Esophagus squamous epithelium (tissue), 5 donors: ENCODE results near the gene DOCK11. TPM values are rescaled to one million over a fixed set of nuclear protein-coding genes. Genes with fewer than 3 reads are reported as not detected.

Source experiments
- DNase-seq: peaks from one replicate; lab custom pipeline; 2025; lab: John Stamatoyannopoulos, UW
- H3K27ac ChIP-seq, 4 donors: fragments of 200-600 bp; sonication (generic); one replicate each; pipeline ENCODE4 v1.5.1; 2016 to 2019; ENCODE audit warnings: mild to moderate bottlenecking in 1 of 4
- H3K27me3 ChIP-seq, 4 donors: fragments of 200-600 bp; sonication (generic); 1 replicate in 3 of 4; 2 replicates in 1 of 4; pipeline versions ENCODE4 v1.5.1 to v1.6.0; 2017 to 2021; ENCODE audit warnings: antibody characterized with exemption in 1 of 4
- H3K36me3 ChIP-seq, 3 donors: fragments of 200-600 bp; sonication (generic); one replicate each; pipeline ENCODE4 v1.5.1; 2016 to 2019
- H3K4me1 ChIP-seq, 3 donors: fragments of 200-600 bp; sonication (generic); one replicate each; pipeline ENCODE4 v1.5.1; 2017 to 2019
- H3K4me3 ChIP-seq, 4 donors: fragments of 200-600 bp; sonication (generic); 1 replicate in 3 of 4; 2 replicates in 1 of 4; pipeline ENCODE4 v1.5.1; 2016 to 2019; ENCODE audit warnings: mild to moderate bottlenecking in 2 of 4, moderate library complexity in 1 of 4
- H3K9me3 ChIP-seq, 3 donors: fragments of 200-600 bp; sonication (generic); one replicate each; pipeline ENCODE4 v1.5.1; 2016 to 2019
- POLR2A ChIP-seq, 4 donors: fragments of 450-650 bp; IDR thresholded peaks; one replicate each; pipeline ENCODE4 v1.6.1; 2017; ENCODE audit warnings: antibody characterized with exemption in 4 of 4, mild to moderate bottlenecking in 4 of 4, moderate library complexity in 3 of 4
- WGBS, 2 donors: methylation state at CpG; one replicate each; pipeline ENCODE4 v1.1.5; 2018; 5-methylcytosine and 5-hydroxymethylcytosine counted together
- intact Hi-C: fragments of 100-400 bp; cut with DNase I; formaldehyde crosslinking; loops from one replicate; pipeline ENCODE4 v1.15.0; 2022
- total RNA-seq, 4 donors: library from RNA; depleted of rRNA; stranded (reverse); fragments of >200 nt; gene quantifications; one replicate each; pipeline ENCODE4 v1.1.0, GENCODE V29; 2016
- TF ChIP-seq, protein P1 (sequence below), 6 experiments: fragments of 450-650 bp in 4 of 6; fragments of 200-600 bp in 2 of 6; sonication (generic) in 2 of 6; IDR thresholded peaks; one replicate each; pipeline ENCODE4 v1.5.1; 2016 to 2019; ENCODE audit warnings: antibody characterized with exemption in 6 of 6, mild to moderate bottlenecking in 4 of 6, moderate library complexity in 4 of 6
- donor health status: DM: yes; HTN: yes; CAD: no.

DOCK11 gene
- total RNA-seq, 4 donors from 2014 or later: 1.1 to 16.4 (median 11.0) TPM

- Histone ChIP-seq H3K9me3 (no peaks in the 10 kb centered on the region), H3K27ac (no peak overlapping the region), H3K4me1 (no peaks in the 10 kb centered on the region), H3K4me3 (no peak overlapping the region), H3K27me3 (no peaks in the 10 kb centered on the region), H3K36me3 (peaks cover 0 to 13% (median 0%) of the 10 kb centered on the region in 3 donors)
- intact Hi-C loops: no loop called here
- no peak for TF ChIP-seq POLR2A (IDR thresholded peaks at IDR 0.05)
- TF ChIP-seq, protein P1, sequence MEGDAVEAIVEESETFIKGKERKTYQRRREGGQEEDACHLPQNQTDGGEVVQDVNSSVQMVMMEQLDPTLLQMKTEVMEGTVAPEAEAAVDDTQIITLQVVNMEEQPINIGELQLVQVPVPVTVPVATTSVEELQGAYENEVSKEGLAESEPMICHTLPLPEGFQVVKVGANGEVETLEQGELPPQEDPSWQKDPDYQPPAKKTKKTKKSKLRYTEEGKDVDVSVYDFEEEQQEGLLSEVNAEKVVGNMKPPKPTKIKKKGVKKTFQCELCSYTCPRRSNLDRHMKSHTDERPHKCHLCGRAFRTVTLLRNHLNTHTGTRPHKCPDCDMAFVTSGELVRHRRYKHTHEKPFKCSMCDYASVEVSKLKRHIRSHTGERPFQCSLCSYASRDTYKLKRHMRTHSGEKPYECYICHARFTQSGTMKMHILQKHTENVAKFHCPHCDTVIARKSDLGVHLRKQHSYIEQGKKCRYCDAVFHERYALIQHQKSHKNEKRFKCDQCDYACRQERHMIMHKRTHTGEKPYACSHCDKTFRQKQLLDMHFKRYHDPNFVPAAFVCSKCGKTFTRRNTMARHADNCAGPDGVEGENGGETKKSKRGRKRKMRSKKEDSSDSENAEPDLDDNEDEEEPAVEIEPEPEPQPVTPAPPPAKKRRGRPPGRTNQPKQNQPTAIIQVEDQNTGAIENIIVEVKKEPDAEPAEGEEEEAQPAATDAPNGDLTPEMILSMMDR (IDR thresholded peaks at IDR 0.05): no peak
- no peak for DNase-seq
- 72 to 88% methylated on average over 1 of the region's 1 CpG for WGBS, 2 donors
Measured at GRCh38 chrX:118589227-118589626, 93.6 kb downstream of the DOCK11 start.

DNA sequence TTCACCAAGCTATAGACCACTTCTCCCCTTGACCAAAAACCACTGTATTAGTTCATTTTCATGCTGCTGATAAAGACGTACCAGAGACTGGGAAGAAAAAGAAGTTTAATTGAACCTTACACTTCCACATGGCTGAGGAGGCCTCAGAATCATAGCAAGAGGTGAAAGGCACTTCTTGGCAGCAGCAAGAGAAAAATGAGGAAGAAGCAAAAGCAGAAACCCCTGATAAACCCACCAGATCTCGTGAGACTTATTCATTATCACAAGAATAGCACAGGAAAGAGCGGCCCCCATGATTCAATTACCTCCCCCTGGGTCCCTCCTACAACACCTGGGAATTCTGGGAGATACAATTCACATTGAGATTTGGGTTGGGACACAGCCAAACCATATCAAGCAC lies 97.8 kb downstream of the DOCK11 start:
- TF ChIP-seq POLR2A (IDR thresholded peaks at IDR 0.05): no peak
- TF ChIP-seq, protein P1 (IDR thresholded peaks at IDR 0.05): no peak
- intact Hi-C loops: loop anchor here (10.0 kb wide), 1 partner anchor 129 kb away; no protein-coding TSS in a partner anchor
- no peaks in the 10 kb centered on the region for H3K9me3 ChIP-seq
- peaks cover 0 to 5% (median 0%) of the 10 kb centered on the region in 3 donors for H3K4me1 ChIP-seq
- H3K4me3 ChIP-seq: no peak overlapping the region
- H3K27ac ChIP-seq: no peak overlapping the region
- peaks cover 0 to 13% (median 0%) of the 10 kb centered on the region in 3 donors for H3K36me3 ChIP-seq
- 55 to 86% methylated on average over 2 to 3 of the region's 3 CpGs for WGBS, 2 donors
- no peaks in the 10 kb centered on the region for H3K27me3 ChIP-seq
- no peak for DNase-seq

DNA sequence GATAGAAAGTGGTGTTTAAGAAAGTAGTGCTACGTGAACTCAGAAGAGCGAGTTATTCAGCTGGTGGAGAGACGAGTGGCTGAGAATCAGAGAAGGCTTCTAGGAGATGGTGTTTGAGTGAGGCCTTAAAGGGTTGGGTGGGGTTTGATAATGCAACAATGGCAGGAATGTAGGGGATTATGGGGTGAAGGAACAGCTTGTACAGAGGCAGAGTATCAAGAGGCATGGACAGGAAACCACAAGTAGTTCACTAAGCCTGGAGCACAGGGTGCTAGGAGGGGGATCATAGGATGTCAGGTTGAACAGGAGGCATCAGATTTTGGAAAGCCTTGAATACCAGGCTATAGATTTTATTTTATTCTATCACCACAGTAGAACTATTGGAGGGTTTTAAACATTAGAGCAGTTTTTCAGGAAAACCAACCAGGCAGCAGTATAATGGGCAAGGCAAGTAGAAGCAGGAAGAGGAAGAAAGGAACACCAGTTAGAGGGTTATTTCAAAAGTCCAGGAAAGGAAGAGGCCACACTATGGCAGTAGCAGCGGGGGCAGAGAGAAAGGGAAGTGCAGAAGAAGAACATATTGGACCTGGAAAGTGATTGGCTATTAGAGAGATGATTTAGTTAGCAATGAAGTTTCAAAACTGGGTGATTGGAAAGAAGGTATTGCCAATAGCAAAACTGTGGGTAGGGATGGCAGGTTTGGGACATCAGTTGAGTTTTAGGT lies 99.2 kb downstream of the DOCK11 start:
- peaks cover 0 to 5% (median 0%) of the 10 kb centered on the region in 3 donors for H3K4me1 ChIP-seq
- WGBS, 2 donors: 76 to 80% methylated on average over 4 of the region's 4 CpGs
- H3K27ac ChIP-seq: no peak overlapping the region

DNA sequence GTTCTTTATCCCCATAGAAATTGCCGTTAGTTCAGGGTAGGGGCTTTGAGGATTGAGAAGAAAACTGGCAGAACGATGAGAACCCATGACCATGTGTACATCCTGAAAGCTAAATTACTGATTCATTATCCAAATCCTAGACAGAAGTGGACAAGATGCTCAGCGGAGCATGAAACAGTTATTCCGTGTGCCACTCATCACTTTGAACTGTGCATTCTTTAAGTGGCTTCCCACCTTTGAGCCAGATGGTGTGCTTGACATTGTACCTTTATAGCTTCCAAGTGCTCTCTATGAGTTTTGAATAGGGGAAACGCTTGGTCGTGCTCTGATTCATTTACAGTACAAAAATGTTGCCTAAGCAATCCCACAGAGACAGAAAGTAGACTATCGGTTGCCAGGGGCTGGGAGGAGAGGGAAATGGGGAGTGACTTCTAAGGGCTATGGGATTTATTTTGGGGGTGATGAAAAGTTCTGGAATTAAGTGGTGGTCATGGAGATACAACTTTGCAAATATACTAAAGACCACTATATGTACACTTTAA lies 100.0 kb downstream of the DOCK11 start:
- no peaks in the 10 kb centered on the region for H3K27me3 ChIP-seq
- no peaks in the 10 kb centered on the region for H3K9me3 ChIP-seq
- TF ChIP-seq POLR2A (IDR thresholded peaks at IDR 0.05): no peak
- TF ChIP-seq, protein P1 (IDR thresholded peaks at IDR 0.05): no peak
- H3K4me1 ChIP-seq: peaks cover 0 to 5% (median 0%) of the 10 kb centered on the region in 3 donors
- DNase-seq: no peak
- WGBS, 2 donors: 60 to 76% methylated on average over 6 to 7 of the region's 7 CpGs
- H3K36me3 ChIP-seq: no peaks in the 10 kb centered on the region
- no peak overlapping the region for H3K4me3 ChIP-seq
- no peak overlapping the region for H3K27ac ChIP-seq
- intact Hi-C loops: loop anchor here (10.0 kb wide), 1 partner anchor 131 kb away; no protein-coding TSS in a partner anchor

More for the DNA sequence above, 99.2 kb downstream of the DOCK11 start:
- no peak overlapping the region for H3K4me3 ChIP-seq
- H3K36me3 ChIP-seq: peaks cover 0 to 3% (median 0%) of the 10 kb centered on the region in 3 donors
- no peaks in the 10 kb centered on the region for H3K27me3 ChIP-seq
- no peak for DNase-seq
- H3K9me3 ChIP-seq: no peaks in the 10 kb centered on the region
- intact Hi-C loops: loop anchor here (10.0 kb wide), 1 partner anchor 130 kb away; no protein-coding TSS in a partner anchor
- TF ChIP-seq, protein P1 (IDR thresholded peaks at IDR 0.05): no peak
- TF ChIP-seq POLR2A (IDR thresholded peaks at IDR 0.05): no peak

- Histone ChIP-seq H3K36me3 (no peaks in the 10 kb centered on the region), H3K9me3 (no peaks in the 10 kb centered on the region), H3K27ac (peak overlapping the region in 1 of 4 donors; percentile 10), H3K27me3 (no peaks in the 10 kb centered on the region), H3K4me3 (no peak overlapping the region), H3K4me1 (peaks cover 0 to 5% (median 0%) of the 10 kb centered on the region in 3 donors)
- intact Hi-C loops: loop anchor here (10.0 kb wide), 1 partner anchor 132 kb away; no protein-coding TSS in a partner anchor
- DNase-seq: no peak
- TF ChIP-seq, protein P1 (IDR thresholded peaks at IDR 0.05): no peak
- no peak for TF ChIP-seq POLR2A (IDR thresholded peaks at IDR 0.05)
Measured at GRCh38 chrX:118596390-118596789, 100.8 kb downstream of the DOCK11 start.
